HG02884 (cell line): ENCODE measurements around the gene APOH.

ENCODE experiments used
- ATAC-seq: cut with Tn5 transposase; IDR thresholded peaks from one replicate; pipeline ENCODE4 v1.9.1; 2021; ENCODE audit warnings: mild to moderate bottlenecking, moderate library complexity; ENCODE audit not compliant: unreplicated experiment

APOH gene

GRCh38 chr17:66198242-66198641 is 31.0 kb downstream of the APOH start:
- ATAC-seq, result no peak

- no peak for ATAC-seq
Measured at GRCh38 chr17:66192378-66192687, 36.9 kb downstream of the APOH start.

GRCh38 chr17:66191593-66192377 is 37.4 kb downstream of the APOH start, which contains the start of gene CEP112:
CEP112 (minus strand) TSS chr17:66192133.
- peak; percentile 67 for ATAC-seq

- no peak for ATAC-seq
Measured at GRCh38 chr17:66190738-66191592, 38.2 kb downstream of the APOH start.

- ATAC-seq, result no peak
Measured at GRCh38 chr17:66187718-66188117, 41.5 kb downstream of the APOH start.

GRCh38 chr17:66185862-66186261 is 43.4 kb downstream of the APOH start:
- ATAC-seq, result no peak

GRCh38 chr17:66184392-66184791 is 44.8 kb downstream of the APOH start:
- no peak for ATAC-seq

- no peak for ATAC-seq
Measured at GRCh38 chr17:66183529-66183928, 45.7 kb downstream of the APOH start.

GRCh38 chr17:66178642-66179041 is 50.6 kb downstream of the APOH start:
- ATAC-seq, result no peak

GRCh38 chr17:66177048-66177447 is 52.2 kb downstream of the APOH start:
- ATAC-seq, result no peak

- no peak for ATAC-seq
Measured at GRCh38 chr17:66175892-66176291, 53.3 kb downstream of the APOH start.

- ATAC-seq, result no peak
Measured at GRCh38 chr17:66172691-66173223, 56.5 kb downstream of the APOH start.

- ATAC-seq, result no peak
Measured at GRCh38 chr17:66172144-66172543, 57.1 kb downstream of the APOH start.

GRCh38 chr17:66171692-66172091 is 57.5 kb downstream of the APOH start:
- no peak for ATAC-seq

GRCh38 chr17:66171172-66171571 is 58.0 kb downstream of the APOH start:
- no peak for ATAC-seq

GRCh38 chr17:66169839-66170238 is 59.4 kb downstream of the APOH start:
- ATAC-seq, result no peak

- no peak for ATAC-seq
Measured at GRCh38 chr17:66167189-66167815, 61.9 kb downstream of the APOH start.

GRCh38 chr17:66165537-66166123 is 63.6 kb downstream of the APOH start:
- ATAC-seq, result no peak
